H1 (cell line): ENCODE data around the gene SLFN14. TPM values are rescaled to one million over a fixed set of nuclear protein-coding genes. Genes with fewer than 3 reads are reported as not detected.

ENCODE experiments used
- ASH2L ChIP-seq: fragments of 200-600, 300-600 bp; sonication (generic); IDR thresholded peaks from one replicate; pipeline ENCODE4 v1.7.1; 2017; ENCODE audit warnings: low read length
- CHD1 ChIP-seq: IDR thresholded peaks from 2 replicates; pipeline ENCODE4 v1.6.1; 2012; ENCODE audit warnings: low read depth, low read length, improper control_type of control experiment
- GTF2F1 ChIP-seq: IDR thresholded peaks from 2 replicates; pipeline ENCODE4 v1.6.1; 2012; ENCODE audit warnings: low read depth, low read length, improper control_type of control experiment, borderline replicate concordance
- MAFK ChIP-seq: IDR thresholded peaks from 2 replicates; pipeline ENCODE4 v1.6.1; 2012; ENCODE audit warnings: low read depth, mild to moderate bottlenecking, improper control_type of control experiment, low read length
- SIN3A ChIP-seq, 2 experiments: IDR thresholded peaks in 1 of 2; conservative IDR thresholded peaks in 1 of 2; 2 replicates each; pipeline ENCODE4 v1.6.1; 2011 to 2012; ENCODE audit warnings: low read length in 2 of 2, improper control_type of control experiment in 1 of 2, low read depth in 1 of 2, mild to moderate bottlenecking in 1 of 2
- USF2 ChIP-seq: IDR thresholded peaks from 2 replicates; pipeline ENCODE4 v1.6.1; 2011; ENCODE audit warnings: low read length, improper control_type of control experiment
- polyA plus RNA-seq, 7 experiments: library from polyadenylated mRNA; depleted of rRNA in 3 of 7; stranded (reverse) in 5 of 7; unstranded in 2 of 7; fragments of >200 nt in 5 of 7; fragments of 200-250 nt in 2 of 7; gene quantifications; 1 replicate in 5 of 7; 2 replicates in 1 of 7; 4 replicates in 1 of 7; pipeline versions ENCODE4 v1.2.1 to v1.2.3, GENCODE V29; 2011 to 2013; ENCODE audit warnings: missing spikeins in 2 of 7, mixed read lengths in 2 of 7
- total RNA-seq: library from RNA; stranded (reverse); fragmentation: NEBNext Ultra II Directional; extraction: Animal tissue kit (Norgen Biotek cat#: 25700); gene quantifications from 2 replicates; pipeline ENCODE4 v1.2.1, GENCODE V29; 2021
- TF ChIP-seq, protein P1 (sequence below): fragments of 300-600 bp; sonication (generic); IDR thresholded peaks from 2 replicates; pipeline ENCODE4 v1.7.1; 2012; ENCODE audit warnings: low read length, moderate library complexity, mild to moderate bottlenecking, inconsistent platforms; ENCODE audit not compliant: insufficient replicate concordance
- TF ChIP-seq, protein P2 (sequence below): IDR thresholded peaks from 2 replicates; pipeline ENCODE4 v1.6.1; 2012; ENCODE audit warnings: inconsistent platforms

The SLFN14 gene
- total and polyA plus RNA-seq, 2 of the 8 experiments (the other 6 are each of a cell fraction or from before 2014, with no cell fraction given): 0.03 TPM; not detected in 1

- TF ChIP-seq, protein P1, sequence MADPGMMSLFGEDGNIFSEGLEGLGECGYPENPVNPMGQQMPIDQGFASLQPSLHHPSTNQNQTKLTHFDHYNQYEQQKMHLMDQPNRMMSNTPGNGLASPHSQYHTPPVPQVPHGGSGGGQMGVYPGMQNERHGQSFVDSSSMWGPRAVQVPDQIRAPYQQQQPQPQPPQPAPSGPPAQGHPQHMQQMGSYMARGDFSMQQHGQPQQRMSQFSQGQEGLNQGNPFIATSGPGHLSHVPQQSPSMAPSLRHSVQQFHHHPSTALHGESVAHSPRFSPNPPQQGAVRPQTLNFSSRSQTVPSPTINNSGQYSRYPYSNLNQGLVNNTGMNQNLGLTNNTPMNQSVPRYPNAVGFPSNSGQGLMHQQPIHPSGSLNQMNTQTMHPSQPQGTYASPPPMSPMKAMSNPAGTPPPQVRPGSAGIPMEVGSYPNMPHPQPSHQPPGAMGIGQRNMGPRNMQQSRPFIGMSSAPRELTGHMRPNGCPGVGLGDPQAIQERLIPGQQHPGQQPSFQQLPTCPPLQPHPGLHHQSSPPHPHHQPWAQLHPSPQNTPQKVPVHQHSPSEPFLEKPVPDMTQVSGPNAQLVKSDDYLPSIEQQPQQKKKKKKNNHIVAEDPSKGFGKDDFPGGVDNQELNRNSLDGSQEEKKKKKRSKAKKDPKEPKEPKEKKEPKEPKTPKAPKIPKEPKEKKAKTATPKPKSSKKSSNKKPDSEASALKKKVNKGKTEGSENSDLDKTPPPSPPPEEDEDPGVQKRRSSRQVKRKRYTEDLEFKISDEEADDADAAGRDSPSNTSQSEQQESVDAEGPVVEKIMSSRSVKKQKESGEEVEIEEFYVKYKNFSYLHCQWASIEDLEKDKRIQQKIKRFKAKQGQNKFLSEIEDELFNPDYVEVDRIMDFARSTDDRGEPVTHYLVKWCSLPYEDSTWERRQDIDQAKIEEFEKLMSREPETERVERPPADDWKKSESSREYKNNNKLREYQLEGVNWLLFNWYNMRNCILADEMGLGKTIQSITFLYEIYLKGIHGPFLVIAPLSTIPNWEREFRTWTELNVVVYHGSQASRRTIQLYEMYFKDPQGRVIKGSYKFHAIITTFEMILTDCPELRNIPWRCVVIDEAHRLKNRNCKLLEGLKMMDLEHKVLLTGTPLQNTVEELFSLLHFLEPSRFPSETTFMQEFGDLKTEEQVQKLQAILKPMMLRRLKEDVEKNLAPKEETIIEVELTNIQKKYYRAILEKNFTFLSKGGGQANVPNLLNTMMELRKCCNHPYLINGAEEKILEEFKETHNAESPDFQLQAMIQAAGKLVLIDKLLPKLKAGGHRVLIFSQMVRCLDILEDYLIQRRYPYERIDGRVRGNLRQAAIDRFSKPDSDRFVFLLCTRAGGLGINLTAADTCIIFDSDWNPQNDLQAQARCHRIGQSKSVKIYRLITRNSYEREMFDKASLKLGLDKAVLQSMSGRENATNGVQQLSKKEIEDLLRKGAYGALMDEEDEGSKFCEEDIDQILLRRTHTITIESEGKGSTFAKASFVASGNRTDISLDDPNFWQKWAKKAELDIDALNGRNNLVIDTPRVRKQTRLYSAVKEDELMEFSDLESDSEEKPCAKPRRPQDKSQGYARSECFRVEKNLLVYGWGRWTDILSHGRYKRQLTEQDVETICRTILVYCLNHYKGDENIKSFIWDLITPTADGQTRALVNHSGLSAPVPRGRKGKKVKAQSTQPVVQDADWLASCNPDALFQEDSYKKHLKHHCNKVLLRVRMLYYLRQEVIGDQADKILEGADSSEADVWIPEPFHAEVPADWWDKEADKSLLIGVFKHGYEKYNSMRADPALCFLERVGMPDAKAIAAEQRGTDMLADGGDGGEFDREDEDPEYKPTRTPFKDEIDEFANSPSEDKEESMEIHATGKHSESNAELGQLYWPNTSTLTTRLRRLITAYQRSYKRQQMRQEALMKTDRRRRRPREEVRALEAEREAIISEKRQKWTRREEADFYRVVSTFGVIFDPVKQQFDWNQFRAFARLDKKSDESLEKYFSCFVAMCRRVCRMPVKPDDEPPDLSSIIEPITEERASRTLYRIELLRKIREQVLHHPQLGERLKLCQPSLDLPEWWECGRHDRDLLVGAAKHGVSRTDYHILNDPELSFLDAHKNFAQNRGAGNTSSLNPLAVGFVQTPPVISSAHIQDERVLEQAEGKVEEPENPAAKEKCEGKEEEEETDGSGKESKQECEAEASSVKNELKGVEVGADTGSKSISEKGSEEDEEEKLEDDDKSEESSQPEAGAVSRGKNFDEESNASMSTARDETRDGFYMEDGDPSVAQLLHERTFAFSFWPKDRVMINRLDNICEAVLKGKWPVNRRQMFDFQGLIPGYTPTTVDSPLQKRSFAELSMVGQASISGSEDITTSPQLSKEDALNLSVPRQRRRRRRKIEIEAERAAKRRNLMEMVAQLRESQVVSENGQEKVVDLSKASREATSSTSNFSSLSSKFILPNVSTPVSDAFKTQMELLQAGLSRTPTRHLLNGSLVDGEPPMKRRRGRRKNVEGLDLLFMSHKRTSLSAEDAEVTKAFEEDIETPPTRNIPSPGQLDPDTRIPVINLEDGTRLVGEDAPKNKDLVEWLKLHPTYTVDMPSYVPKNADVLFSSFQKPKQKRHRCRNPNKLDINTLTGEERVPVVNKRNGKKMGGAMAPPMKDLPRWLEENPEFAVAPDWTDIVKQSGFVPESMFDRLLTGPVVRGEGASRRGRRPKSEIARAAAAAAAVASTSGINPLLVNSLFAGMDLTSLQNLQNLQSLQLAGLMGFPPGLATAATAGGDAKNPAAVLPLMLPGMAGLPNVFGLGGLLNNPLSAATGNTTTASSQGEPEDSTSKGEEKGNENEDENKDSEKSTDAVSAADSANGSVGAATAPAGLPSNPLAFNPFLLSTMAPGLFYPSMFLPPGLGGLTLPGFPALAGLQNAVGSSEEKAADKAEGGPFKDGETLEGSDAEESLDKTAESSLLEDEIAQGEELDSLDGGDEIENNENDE: no peak
- TF ChIP-seq SIN3A (conservative IDR thresholded peaks at IDR 0.05 in 1 of 2, IDR thresholded peaks at IDR 0.05 in 1 of 2; ENCODE audit: low read depth in 1 of 2, low read length in 2 of 2): no peak
- TF ChIP-seq GTF2F1: no peak
- no peak for TF ChIP-seq USF2
- TF ChIP-seq ASH2L: no peak
- TF ChIP-seq, protein P2, sequence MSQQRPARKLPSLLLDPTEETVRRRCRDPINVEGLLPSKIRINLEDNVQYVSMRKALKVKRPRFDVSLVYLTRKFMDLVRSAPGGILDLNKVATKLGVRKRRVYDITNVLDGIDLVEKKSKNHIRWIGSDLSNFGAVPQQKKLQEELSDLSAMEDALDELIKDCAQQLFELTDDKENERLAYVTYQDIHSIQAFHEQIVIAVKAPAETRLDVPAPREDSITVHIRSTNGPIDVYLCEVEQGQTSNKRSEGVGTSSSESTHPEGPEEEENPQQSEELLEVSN: no peak
- no peak for TF ChIP-seq MAFK
- no peak for TF ChIP-seq CHD1
Measured at GRCh38 chr17:35515027-35515426, 45.6 kb downstream of the SLFN14 start (continued).
